HCEC 1CT (cell line): ENCODE data around the gene KTI12.
"Not testable (repeated sequence)": the region's sequence is repeated elsewhere in the genome, so short reads cannot be mapped to it uniquely, and the experiment has no call there.

Experiments
- DNase-seq: peaks from one replicate; pipeline ENCODE4 v3.0.0-alpha.2; 2017

KTI12 gene, protein sequence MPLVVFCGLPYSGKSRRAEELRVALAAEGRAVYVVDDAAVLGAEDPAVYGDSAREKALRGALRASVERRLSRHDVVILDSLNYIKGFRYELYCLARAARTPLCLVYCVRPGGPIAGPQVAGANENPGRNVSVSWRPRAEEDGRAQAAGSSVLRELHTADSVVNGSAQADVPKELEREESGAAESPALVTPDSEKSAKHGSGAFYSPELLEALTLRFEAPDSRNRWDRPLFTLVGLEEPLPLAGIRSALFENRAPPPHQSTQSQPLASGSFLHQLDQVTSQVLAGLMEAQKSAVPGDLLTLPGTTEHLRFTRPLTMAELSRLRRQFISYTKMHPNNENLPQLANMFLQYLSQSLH

DNA sequence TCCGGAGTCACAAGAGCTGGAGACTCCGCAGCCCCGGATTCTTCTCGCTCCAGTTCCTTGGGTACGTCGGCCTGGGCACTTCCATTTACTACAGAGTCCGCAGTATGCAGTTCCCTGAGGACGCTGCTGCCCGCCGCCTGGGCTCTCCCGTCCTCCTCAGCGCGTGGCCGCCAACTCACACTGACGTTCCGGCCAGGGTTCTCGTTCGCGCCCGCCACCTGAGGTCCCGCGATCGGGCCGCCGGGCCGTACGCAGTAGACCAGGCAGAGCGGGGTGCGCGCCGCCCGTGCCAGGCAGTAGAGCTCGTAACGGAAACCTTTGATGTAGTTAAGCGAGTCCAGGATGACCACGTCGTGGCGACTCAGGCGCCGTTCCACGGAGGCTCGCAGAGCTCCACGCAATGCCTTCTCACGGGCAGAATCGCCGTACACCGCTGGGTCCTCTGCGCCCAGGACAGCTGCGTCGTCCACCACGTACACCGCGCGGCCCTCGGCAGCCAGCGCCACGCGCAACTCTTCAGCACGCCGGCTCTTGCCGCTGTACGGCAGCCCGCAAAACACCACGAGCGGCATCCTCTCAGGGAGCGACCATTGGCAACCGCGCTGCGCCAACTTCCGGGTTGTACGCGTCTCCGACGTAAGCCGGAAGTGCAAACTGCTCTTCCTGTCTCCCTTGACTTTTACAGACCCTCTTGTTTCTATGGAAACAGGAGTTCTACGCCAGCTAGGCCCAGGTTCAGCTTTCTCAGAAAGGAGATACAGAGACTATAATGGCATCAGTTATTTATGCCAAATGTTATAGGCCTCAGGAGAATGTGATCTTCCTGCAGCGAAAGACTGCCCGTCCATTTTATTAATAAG, at the start of gene KTI12:
KTI12 (minus strand) TSS at position 621 of the 860 bp plus-strand sequence; CDS start at position 572, 49 bp downstream.
- DNase-seq: peak; percentile 87

DNA sequence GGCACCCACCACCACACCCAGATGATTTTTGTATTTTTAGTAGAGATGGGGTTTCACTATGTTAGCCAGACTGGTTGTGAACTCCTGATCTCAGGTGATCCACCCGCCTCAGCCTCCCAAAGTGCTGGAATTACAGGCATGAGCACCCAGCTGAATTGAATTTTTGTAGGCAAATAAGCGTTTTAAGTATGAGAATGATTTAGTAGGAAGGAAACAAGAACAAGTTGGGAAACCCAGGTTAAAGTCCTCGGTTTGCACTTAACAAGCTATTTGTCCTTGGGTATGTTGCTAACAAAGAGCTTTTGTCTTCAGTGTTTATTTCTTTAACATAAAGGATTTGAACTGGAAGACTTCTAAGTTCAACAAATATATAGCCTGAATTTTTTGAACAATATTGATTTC, 46.4 kb upstream of the KTI12 start:
- DNase-seq: no peak

DNA sequence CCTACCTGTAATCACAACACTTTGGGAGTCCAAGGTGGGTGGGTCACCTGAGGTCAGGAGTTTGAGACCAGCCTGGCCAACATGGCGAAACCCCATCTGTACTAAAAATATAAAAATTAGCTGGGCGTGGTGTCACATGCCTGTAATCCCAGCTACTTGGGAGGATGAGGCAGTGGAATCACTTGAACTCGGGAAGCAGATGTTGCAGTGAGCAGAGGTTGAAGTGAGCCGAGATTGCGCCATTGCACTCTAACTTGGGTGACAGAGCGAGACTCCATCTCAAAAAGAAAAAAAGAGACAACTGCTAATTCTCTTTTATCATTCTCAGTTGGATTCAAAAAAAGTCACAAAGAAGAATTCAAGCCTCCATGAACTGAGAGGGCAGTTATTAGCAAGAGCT, 43.7 kb upstream of the KTI12 start:
- not testable (repeated sequence) for DNase-seq

DNA sequence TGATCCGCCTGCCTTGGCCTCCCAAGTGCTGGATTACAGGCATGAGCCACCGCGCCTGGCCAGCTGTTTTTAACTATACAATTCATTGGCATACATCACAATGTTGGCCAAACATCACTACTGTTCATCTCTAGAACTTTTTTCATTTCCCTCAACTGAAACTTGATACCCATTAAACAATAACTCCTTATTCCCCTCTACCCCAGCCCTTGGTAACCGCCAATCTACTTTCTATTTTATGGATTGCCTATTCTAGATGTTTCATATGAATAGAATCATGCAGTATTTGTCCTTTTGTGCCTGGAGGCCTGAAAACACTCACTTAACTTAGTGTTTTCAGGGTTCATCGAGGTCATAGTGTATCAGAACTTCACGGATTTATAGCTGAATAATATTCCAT, 38.7 kb upstream of the KTI12 start:
- DNase-seq: no peak

DNA sequence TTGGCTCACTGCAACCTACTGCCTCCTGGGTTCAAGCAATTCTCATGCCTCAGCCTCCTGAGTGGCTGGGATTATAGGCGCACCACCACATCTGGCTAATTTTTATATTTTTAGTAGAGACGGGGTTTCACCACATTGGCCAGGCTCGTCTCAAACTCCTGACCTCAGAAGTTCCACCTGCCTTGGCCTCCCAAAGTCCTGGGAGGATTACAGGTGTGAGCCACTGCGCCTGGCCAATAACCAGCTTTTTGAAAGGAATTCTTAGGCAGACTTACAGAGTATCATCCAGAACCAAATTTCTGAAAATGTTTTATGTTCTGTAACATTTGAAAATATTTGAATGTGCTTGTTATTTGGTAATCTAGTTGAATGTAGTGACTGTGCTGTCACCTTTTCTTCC, 37.1 kb upstream of the KTI12 start:
- DNase-seq: no peak

DNA sequence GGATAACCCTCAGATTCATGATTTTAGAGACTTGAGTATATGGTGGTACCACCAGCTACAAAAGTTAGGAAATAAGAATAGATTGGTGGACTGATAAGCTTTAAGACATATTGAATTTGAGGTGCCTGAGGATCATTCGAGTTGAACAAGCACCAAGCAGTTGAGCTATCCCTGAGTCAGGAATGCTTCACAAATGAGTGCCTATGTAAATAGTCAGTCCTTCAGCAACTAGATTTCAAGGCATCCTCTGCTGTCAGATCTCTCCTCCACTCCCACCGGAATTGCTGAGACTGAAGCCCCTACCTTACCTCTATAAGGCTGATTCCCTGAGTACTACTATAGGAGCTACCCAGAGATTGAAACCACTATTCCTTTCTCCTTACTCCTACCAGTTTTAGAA, 29.6 kb upstream of the KTI12 start:
- DNase-seq: no peak

DNA sequence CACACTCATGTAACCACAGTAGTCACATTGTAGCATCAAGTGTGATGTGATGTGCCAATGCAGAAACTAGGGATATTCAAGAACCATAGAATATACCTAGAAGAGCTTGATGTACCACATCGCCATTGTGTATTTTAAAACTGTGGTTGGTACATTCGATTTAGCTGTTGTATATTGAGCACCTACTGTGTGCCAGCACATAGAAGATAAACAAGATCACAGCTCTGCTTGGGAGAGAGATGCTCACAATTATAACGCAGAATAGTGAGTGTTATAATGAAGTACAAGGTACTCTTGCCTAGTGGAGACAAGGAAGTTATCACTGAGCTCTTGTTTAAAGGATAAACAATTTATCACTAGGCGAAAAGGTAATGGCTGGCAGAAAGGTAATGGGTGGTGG, 27.2 kb upstream of the KTI12 start:
- no peak for DNase-seq

DNA sequence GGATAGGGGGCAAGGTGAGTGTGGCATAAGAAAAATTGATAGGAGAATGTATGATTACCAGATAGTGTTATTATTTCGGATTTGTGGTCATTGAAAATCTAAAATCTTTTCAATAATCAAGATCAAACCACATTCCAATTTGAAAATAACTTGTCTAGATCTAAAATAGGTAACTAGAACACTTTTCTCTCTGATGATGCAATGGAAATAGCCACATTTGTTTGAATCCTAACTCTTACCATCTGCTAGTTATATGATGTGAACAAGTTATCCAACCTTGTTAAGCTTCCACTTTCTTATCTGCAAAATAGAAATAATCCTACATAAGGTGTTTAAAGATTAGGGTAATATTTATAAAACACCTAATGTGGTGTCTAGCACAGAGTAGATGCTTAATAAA, 26.3 kb upstream of the KTI12 start:
- DNase-seq: no peak

DNA sequence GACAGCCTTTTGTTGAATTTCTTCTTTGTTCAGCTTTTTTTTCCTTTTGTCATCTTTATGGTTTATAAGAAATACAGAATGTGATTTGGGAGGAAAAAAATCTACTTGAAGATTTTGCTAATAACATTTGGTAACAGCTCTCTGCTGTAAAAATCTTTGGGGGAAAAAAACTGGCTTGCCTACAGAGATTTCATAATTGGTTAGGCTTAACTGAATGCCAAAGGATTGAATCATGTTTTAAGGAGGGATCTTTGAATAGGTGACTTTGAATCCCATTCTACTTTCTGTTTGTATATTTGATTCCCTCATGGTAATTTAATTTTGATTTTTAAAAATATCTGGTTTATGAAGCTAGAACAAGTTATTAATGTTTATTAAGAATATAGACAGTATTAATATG, 25.7 kb upstream of the KTI12 start:
- peak; percentile 73 for DNase-seq

DNA sequence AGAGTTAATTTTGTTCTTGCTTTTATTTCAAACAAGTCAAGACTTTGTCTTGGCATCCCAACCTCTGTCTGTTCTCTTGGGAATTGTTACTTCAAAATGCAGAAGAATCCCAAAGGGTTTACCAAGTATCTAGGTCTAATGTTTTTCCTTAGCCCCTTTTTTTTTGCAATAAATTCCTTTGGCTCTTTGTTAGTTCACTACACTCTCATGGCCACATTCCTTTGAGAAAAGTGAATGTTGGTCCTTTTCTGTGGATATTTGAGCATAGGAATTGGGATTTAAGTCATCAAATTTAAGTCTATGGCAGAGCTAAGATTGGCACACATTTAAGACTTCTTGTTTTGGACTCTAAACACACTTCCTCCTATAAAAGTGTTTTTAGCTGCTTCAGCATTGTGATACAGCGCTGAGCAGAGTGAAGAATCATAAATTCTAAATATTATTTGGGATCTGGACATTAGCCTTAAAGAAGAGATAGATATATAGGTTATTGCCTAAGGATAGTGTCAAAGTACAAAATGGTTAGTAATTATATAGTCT, 24.3 kb upstream of the KTI12 start:
- DNase-seq: no peak

DNA sequence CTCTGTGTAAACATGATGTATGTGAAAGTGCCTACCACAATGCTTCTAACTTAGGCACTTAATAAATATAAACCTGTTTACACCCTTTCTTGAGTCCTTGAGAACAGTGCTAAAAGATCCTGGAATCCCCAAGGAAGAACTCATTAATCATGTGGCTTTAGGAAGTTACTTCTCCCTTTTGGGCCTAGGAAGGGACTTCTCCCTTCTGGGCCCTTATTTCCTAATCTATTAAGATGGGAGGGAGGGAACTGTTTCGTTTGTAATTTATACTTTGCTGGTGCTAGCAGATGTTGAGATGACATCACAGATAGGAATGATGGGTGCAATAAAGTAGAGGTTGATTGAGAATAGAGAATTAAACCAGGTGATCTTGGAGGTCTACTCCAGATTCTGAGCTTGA, 23.6 kb upstream of the KTI12 start:
- DNase-seq: peak; percentile 20

DNA sequence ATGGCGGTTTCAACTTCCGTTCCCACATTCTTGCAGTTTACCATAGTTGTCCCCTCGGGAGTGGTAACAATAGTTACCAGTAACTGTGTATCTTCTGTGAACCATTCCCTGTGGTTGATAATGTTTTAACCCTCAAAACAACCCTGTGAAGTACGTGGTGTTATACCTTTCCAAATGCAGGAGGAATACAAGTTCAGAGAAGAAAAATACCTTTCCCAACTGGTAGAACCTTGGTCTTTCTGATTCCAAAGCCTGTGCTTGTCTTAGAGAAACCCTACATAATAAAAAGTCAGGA, 23.3 kb upstream of the KTI12 start:
- no peak for DNase-seq

DNA sequence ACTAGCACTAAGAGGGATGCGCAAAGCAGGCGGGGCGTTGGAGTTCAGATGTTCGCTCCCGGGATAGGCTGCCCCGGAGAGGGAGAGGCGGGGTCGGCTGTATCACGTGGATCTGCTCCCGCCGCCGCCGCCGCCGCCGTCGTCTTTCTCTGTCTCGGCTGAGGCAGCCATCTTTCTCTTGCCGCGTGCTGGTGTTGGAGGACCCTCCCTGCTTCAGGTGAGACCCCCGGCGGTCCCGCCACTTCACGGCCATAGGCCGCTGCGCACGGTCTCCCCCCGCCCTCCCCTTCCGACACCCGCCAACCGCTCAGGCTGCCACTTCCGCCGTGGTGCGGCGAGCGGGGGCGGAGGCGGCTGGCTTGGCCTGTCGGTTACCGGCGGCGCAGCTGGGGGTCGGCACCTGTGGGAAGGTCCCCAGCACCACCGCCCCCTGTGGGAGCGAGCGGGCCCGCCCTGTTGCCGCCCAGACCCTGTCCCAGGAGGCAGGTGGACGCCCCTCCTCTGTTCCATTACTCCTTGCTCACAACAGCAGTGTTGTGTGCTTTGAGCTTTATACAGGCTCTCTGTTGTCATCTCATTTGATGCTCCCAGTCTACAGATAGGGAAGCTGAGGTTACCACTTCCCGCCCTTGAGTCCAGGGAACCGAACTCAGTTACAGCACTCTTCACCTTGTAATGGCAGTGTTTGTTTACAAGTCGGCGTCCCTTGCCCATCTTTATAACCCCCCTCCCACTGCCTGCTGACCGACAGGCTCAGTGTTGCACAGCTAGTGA, 22.7 kb upstream of the KTI12 start, which contains the start of gene BTF3L4:
BTF3L4 (plus strand) TSS at position 133 of the 774 bp plus-strand sequence. CDS start 3,553 bp downstream, outside the sequence.
- DNase-seq: peak; percentile 96

DNA sequence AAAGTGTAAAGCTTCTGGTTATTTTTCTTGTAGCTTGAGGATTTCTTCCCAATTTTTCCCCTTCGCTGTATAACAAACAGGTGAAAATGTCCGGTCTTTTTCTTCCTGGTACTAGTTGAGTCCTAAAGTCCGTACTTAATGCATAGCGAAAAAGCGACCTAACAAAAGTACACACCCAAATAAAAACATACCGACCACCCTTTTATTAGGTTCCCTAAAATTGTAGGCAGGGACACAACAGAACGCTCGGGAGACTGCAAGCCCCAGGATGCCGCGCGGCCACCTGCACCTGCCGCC, 22.2 kb upstream of the KTI12 start:
- no peak for DNase-seq

DNA sequence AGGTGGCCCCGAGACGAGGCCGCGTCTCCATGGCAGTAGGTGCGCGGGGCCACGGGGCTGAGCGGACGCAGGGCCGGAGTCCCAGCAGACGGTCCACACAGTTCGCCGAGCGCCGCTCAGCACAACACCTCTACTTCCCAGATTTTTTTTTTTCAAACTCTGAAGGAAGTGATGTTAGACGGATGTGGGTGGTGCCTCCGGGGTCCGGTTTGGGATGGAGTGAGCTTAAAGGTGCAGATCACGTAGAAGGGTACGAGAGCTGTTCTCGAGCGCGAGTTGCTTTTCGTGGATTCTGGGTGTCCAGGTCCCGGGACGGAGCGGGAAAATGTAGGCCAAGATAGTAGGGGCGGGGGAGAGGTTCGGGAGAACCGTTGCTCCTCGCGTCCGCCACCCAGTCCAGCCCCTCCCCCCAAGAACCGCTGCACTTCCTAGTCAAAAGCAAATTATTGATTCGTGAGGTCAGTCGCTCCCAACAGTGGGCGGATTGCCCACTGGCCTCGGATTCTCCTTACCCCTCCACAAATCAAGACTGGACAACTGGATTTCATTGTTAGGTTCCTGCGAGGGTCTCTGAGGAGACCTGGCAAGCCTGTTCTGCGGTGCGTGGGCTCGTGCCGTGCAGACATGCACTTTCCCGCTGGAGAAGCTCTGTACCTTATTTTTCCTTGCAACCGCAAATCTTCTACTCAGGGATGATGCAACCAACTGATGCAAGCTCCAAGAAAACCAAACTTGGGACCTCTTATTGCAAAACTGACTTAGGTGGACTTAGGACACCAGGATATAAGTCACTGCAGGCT, 21.7 kb upstream of the KTI12 start, which contains the start of gene TXNDC12:
TXNDC12 (minus strand) TSS at position 126 of the 800 bp plus-strand sequence; CDS start at position 31, 95 bp downstream.
- DNase-seq: peak; percentile 92

DNA sequence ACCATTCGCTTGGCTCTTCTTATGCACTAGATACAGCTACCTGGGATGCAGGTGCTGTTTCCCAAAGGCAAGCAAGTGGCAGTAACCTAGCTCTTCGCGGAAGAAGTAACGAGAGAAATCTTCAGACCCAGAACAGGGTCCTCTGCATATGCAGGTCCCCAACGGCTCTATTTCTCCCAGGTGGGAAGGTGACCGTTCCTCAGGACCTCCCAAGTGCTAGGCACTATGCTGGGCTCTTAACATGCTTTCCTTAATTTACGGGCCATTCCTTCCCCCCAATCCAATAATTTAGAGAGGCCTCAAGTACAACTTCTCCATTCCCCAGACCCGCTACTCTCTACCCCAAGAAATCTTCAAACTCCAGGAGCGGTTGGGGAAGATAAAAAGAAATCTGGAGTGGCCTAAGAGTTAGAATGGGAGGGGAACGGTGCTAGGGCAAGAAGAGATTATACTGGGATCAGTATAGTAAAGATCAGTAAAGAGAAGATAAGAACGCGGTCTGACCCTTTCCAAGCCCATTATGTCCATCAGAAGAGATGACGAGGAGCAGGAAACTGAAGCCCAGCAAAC, 21.0 kb upstream of the KTI12 start:
- no peak for DNase-seq

DNA sequence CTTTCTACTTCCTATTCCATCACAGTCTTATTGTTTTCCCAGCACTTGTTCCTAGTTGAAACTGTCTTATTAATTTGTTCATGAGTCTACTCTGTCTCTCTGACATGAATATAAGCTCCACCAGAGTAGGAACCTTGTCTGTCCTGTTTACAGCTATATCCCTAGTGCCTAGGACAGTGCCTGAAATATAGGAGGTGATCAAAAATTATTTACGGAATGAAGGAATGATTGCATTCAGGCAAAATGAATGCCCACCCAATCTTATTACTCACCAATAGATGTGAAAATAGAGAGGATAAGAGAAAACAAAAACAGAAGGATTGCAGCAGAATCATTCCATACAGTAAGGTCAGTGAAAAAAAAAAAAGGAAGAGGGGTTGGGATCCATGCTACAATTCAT, 20.3 kb upstream of the KTI12 start:
- no peak for DNase-seq

DNA sequence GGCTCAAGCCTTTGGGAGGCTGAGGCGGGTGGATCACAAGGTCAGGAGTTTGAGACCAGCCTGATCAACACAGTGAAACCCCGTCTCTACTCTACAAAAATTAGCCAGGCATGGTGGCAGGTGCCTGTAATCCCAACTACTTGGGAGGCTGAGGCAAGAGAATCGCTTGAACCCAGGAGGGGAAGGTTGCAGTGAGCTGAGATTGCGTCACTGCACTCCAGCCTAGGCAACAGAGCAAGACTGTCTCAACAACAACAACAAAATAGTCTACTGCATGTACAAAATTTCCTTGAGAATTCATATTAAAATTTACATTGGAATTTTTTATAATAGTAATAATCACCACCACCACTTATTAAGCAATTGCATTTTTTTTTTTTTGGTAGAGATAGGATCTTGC, 15.7 kb upstream of the KTI12 start:
- not testable (repeated sequence) for DNase-seq

DNA sequence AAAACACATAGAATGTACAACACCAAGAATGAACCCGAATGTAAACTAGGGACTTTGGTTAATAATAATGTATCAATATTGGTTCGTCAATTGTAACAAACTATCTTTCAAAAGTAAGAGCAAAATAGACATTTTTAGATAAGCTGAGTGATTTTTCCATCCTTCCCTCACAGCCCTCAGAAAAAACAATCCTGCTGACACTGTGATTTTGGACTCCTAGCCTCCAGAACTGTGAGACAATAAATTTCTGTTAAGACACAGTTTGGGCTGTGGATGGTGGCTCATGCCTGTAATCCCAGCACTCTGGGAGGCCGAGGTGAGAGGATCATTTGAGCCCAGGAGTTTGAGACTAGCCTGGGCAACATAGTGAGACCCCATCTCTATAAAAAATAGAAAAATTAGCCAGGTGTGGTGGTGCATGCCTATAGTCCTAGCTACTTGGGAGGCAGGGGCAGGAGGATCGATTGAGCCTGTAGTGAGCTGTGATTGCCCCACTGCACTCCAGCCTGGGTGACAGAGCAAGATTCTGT, 12.1 kb upstream of the KTI12 start:
- DNase-seq: not testable (repeated sequence)

DNA sequence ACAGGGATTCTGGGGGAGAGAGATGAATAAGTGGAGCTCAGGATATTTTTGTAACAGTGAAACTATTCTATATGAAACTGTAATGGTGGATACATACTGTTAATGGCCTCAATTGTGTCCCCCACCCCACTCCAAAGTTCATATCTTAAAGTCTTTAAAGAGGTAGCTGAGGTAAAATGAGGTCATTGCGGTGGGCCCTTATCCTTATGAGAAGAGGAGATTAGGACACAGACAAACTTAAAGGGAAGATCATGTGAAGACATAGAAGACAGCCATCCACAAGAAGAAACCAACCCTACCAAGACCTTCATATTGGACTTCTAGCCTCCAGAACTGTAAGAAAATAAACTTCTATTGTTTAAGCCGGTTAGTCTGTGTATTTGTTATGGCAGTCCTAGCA, 11.6 kb upstream of the KTI12 start:
- no peak for DNase-seq

DNA sequence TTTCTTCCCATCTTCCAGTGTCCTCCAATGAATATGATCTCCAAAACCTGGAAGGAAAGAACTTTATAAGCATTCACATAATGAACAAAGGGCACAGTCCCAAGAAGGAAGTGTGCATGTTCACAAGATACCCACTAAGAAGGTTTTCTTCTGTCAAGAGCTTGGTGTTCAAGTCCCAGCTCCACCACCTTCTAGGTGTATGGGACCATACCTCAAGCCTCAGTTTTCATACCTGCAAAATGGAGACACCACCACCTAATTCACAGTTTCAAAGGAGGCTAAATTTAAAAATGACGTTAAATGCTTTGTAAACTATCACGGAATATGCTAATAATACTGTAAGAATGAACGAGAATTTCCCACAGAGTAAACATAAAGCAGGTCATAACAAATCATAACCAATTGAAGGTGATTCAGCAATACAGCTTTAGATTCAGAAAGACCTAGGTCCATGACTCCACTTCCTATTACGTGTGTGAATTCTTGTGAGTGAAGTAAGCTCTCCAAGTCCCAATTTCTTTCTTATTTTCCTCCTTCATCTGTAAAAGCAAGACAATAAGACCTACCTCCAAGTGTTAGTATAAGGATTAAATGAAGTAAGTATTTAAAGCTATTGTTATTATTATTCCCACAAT, 8.1 kb upstream of the KTI12 start:
- no peak for DNase-seq
